ENCODE data around the gene SNX9.

GRCh38 chr6:157773248-157773773 lies 49.7 kb upstream of the SNX9 start:
- TF ChIP-seq CTCF (IDR thresholded peaks at IDR 0.05; ENCODE audit: poor library complexity, severe bottlenecking) (no peak), EZH2 (IDR thresholded peaks at IDR 0.05; ENCODE audit: borderline replicate concordance, insufficient read depth, low read length, poor library complexity, severe bottlenecking) (no peak), RAD21 (conservative IDR thresholded peaks at IDR 0.05) (no peak), EP300 (conservative IDR thresholded peaks at IDR 0.05; ENCODE audit: poor library complexity, severe bottlenecking) (no peak), POLR2AphosphoS5 (IDR thresholded peaks at IDR 0.05) (no peak), MXI1 (conservative IDR thresholded peaks at IDR 0.05; ENCODE audit: poor library complexity, severe bottlenecking) (no peak), REST (IDR thresholded peaks at IDR 0.05; ENCODE audit: borderline replicate concordance) (no peak), TAF1 (IDR thresholded peaks at IDR 0.05; ENCODE audit: low read depth) (no peak)

All from neural cell (in vitro differentiated cells).